ENCODE data around the gene PELI2. TPM values are rescaled to one million over a fixed set of nuclear protein-coding genes. Genes with fewer than 3 reads are reported as not detected.

Gene PELI2
- total RNA-seq, 1 experiment from 2014 or later = 23.5 TPM

- TF ChIP-seq ZNF423 (CRISPR knock-in tag; IDR thresholded peaks at IDR 0.05) (no peak), HMGXB4 (CRISPR knock-in tag; IDR thresholded peaks at IDR 0.05) (no peak), ATF1 (CRISPR knock-in tag; IDR thresholded peaks at IDR 0.05) (no peak), FOXP4 (CRISPR knock-in tag; IDR thresholded peaks at IDR 0.05) (no peak), ATF3 (CRISPR knock-in tag; conservative IDR thresholded peaks at IDR 0.05) (no peak), STAT6 (CRISPR knock-in tag; conservative IDR thresholded peaks at IDR 0.05; ENCODE audit: low read depth) (no peak), RELA (CRISPR knock-in tag; IDR thresholded peaks at IDR 0.05; ENCODE audit: borderline replicate concordance) (no peak), ZNF512 (CRISPR knock-in tag; IDR thresholded peaks at IDR 0.05; ENCODE audit: borderline replicate concordance) (no peak), RORB (CRISPR knock-in tag; IDR thresholded peaks at IDR 0.05) (no peak), HMGA2 (CRISPR knock-in tag; IDR thresholded peaks at IDR 0.05) (no peak), ZSCAN18 (CRISPR knock-in tag; IDR thresholded peaks at IDR 0.05) (no peak)
These were observed 126.1 kb downstream of the PELI2 start (continued) for GRCh38 chr14:56244138-56244789.

- no peaks in the 10 kb centered on the region; the same call in 1 of the 2 replicates for H3K36me3 Mint-ChIP-seq
- H3K9me3 Mint-ChIP-seq = no peaks in the 10 kb centered on the region
- peaks cover 11% of the 10 kb centered on the region for H3K4me1 Mint-ChIP-seq
- CTCF ChIA-PET = no interaction called here
- no peak overlapping the region for H3K27ac Mint-ChIP-seq
- H3K27me3 Mint-ChIP-seq (ENCODE audit: low read depth) = no peaks in the 10 kb centered on the region
- POLR2A ChIA-PET = no interaction called here
- no peak for DNase-seq (ENCODE audit: low spot score)
- ATAC-seq = no peak
- no peak overlapping the region for H3K4me3 Mint-ChIP-seq
- TF ChIP-seq JUN (CRISPR knock-in tag; IDR thresholded peaks at IDR 0.05) (no peak), CREM (CRISPR knock-in tag; IDR thresholded peaks at IDR 0.05) (no peak), ATF6 (CRISPR knock-in tag; IDR thresholded peaks at IDR 0.05) (no peak), PRDM15 (CRISPR knock-in tag; IDR thresholded peaks at IDR 0.05) (no peak), EMX1 (CRISPR knock-in tag; IDR thresholded peaks at IDR 0.05) (no peak), PRRX2 (CRISPR knock-in tag; IDR thresholded peaks at IDR 0.05) (no peak), ZNF396 (CRISPR knock-in tag; IDR thresholded peaks at IDR 0.05; ENCODE audit: borderline replicate concordance) (no peak), NR1H2 (CRISPR knock-in tag; IDR thresholded peaks at IDR 0.05) (no peak), GTF2I (CRISPR knock-in tag; conservative IDR thresholded peaks at IDR 0.05) (no peak)
These were observed 129.4 kb downstream of the PELI2 start for GRCh38 chr14:56247495-56248200.

All from WTC11 (cell line).